Stimulated activated CD4-positive, alpha-beta T cell treated with anti-CD3 and anti-CD28 coated beads, Interleukin-15, amount 100 ng/mL, for 24 hours (primary cell): Measurements from ENCODE around the gene PPP2R2C.

Experiments used
- DNase-seq: peaks from one replicate; pipeline ENCODE4 v3.0.0-alpha.2; 2020

PPP2R2C gene

GRCh38 chr4:6360385-6360784 lies 112.0 kb downstream of the PPP2R2C start:
- DNase-seq = no peak

- no peak for DNase-seq
These were observed 112.7 kb downstream of the PPP2R2C start for GRCh38 chr4:6359536-6360308.

GRCh38 chr4:6357476-6357875 lies 114.9 kb downstream of the PPP2R2C start:
- no peak for DNase-seq

- no peak for DNase-seq
These were observed 116.3 kb downstream of the PPP2R2C start for GRCh38 chr4:6356076-6356560.

- no peak for DNase-seq
These were observed 117.4 kb downstream of the PPP2R2C start for GRCh38 chr4:6355052-6355451.

- DNase-seq = no peak
These were observed 117.8 kb downstream of the PPP2R2C start for GRCh38 chr4:6354626-6355025.

- DNase-seq = no peak
These were observed 118.3 kb downstream of the PPP2R2C start for GRCh38 chr4:6354119-6354518.

- no peak for DNase-seq
These were observed 120.3 kb downstream of the PPP2R2C start for GRCh38 chr4:6352031-6352692.

- DNase-seq = no peak
These were observed 121.0 kb downstream of the PPP2R2C start for GRCh38 chr4:6351246-6352000.

- no peak for DNase-seq
These were observed 121.8 kb downstream of the PPP2R2C start for GRCh38 chr4:6350646-6351045.

GRCh38 chr4:6349896-6350603 lies 122.4 kb downstream of the PPP2R2C start:
- no peak for DNase-seq

GRCh38 chr4:6348408-6348807 lies 124.0 kb downstream of the PPP2R2C start:
- DNase-seq = no peak

GRCh38 chr4:6347511-6348045 lies 124.8 kb downstream of the PPP2R2C start:
- DNase-seq = no peak

- no peak for DNase-seq
These were observed 125.9 kb downstream of the PPP2R2C start for GRCh38 chr4:6346373-6347110.

GRCh38 chr4:6345866-6346265 lies 126.5 kb downstream of the PPP2R2C start:
- DNase-seq = no peak

- no peak for DNase-seq
These were observed 127.2 kb downstream of the PPP2R2C start for GRCh38 chr4:6345096-6345830.

GRCh38 chr4:6343939-6344408 lies 128.4 kb downstream of the PPP2R2C start:
- DNase-seq = no peak

GRCh38 chr4:6342530-6343293 lies 129.7 kb downstream of the PPP2R2C start:
- DNase-seq = no peak

- DNase-seq = no peak
These were observed 130.7 kb downstream of the PPP2R2C start for GRCh38 chr4:6341696-6342095.

- no peak for DNase-seq
These were observed 131.9 kb downstream of the PPP2R2C start for GRCh38 chr4:6340446-6341015.
